ENCODE measurements around the gene MT3. TPM values are rescaled to one million over a fixed set of nuclear protein-coding genes. Genes with fewer than 3 reads are reported as not detected.
"Not testable (repeated sequence)": the region's sequence is repeated elsewhere in the genome, so short reads cannot be mapped to it uniquely, and the experiment has no call there.

The MT3 gene
- total RNA-seq, 6 experiments from 2014 or later: not detected

- no peak overlapping the region for H3K27ac Mint-ChIP-seq
- H3K36me3 Mint-ChIP-seq (ENCODE audit: low read depth): no peaks in the 10 kb centered on the region
- TF ChIP-seq CTCF (IDR thresholded peaks at IDR 0.05): no peak
- no peak for DNase-seq
- no peaks in the 10 kb centered on the region; the same call in none of the 2 replicates for H3K27me3 Mint-ChIP-seq (ENCODE audit: insufficient read depth)
- peaks cover 52% of the 10 kb centered on the region for H3K4me1 Mint-ChIP-seq (ENCODE audit: low read depth)
- no peak overlapping the region for H3K4me3 Mint-ChIP-seq
- no peaks in the 10 kb centered on the region for H3K9me3 Mint-ChIP-seq
Measured at GRCh38 chr16:56616608-56617211, 27.4 kb downstream of the MT3 start.

DNA sequence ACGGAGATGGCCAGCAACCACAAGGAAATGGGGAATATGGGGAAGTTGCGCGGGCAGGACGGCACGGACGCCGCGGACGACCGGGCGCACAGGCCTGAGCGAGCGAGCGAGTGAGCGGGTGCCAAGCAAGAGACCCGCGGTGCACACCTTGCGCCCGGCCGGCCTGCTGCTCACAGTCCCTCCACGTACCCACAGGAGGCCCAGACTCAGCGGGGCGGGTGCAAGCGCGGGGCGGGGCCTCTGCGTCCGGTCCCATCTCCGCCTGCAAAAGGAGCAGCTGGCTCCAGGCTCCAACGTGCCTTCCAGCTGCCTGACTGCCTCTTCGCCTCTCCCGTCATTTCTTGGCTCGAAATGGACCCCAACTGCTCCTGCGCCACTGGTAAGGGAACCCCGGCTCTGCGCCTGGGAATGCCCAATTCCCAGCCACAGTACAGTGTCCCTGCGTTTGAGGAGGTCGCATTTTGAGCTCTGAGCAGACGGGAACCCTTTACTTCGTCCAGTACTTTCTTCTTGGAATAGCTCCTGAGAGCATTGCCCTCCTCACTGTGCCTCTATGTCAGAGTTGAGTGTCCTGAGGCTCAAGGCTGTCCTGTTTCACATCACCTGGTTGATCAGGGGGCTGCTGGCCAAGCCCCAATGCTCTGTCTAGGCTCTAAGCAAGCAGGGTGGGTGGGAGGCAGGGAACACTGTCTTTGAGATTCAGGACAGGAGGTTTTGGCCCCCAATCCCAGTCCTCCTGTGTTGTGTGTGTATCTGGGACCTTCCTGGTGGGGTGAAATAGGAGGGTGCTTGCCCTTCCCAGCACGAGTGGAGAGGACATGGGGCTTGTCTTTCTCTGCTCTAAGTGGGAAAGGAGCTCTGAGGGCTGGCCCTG lies 28.1 kb downstream of the MT3 start:
- no peak for DNase-seq
- no peak for TF ChIP-seq CTCF (IDR thresholded peaks at IDR 0.05)
- no peaks in the 10 kb centered on the region for H3K9me3 Mint-ChIP-seq
- H3K27me3 Mint-ChIP-seq (ENCODE audit: insufficient read depth): no peaks in the 10 kb centered on the region; the same call in none of the 2 replicates
- H3K36me3 Mint-ChIP-seq (ENCODE audit: low read depth): no peaks in the 10 kb centered on the region
- peak overlapping the region; percentile 83 for H3K4me3 Mint-ChIP-seq
- peaks cover 47% of the 10 kb centered on the region for H3K4me1 Mint-ChIP-seq (ENCODE audit: low read depth)
- no peak overlapping the region; the same call in 1 of the 2 replicates for H3K27ac Mint-ChIP-seq

GRCh38 chr16:56618138-56618537 lies 28.8 kb downstream of the MT3 start:
- Mint-ChIP-seq H3K27me3 (ENCODE audit: insufficient read depth) (no peaks in the 10 kb centered on the region; the same call in none of the 2 replicates), H3K4me1 (ENCODE audit: low read depth) (peaks cover 41% of the 10 kb centered on the region), H3K4me3 (peak overlapping the region; percentile 83), H3K9me3 (no peaks in the 10 kb centered on the region), H3K36me3 (ENCODE audit: low read depth) (no peaks in the 10 kb centered on the region), H3K27ac (no peak overlapping the region; the same call in 1 of the 2 replicates)
- no peak for TF ChIP-seq CTCF (IDR thresholded peaks at IDR 0.05)
- no peak for DNase-seq

DNA sequence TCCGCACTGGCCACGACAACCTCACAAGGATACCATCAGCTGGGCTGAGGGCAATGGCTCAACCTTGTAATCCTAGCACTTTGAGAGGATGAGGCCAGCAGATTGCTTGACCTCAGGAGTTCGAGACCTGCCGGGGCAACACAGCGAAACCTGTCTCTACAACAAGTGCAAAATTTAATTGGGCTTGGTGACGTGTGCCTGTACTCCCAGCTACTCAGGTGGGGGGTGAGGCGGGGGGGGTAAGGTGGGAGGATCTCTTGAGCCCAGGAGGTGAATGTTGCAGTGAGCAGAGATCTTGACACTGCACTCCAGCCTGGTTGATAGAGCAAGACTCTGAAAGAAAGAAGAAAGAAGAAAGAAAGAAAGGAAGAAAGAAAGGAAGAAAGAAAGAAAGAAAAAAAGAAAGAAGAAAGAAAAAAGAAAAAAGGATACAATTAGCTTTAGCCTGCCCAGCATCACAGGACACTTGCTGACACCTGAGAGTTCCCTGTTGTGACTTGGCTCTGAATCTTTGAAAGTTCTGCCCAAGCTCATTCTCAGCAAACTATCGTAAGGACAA lies 31.1 kb downstream of the MT3 start:
- H3K4me3 Mint-ChIP-seq: no peak overlapping the region
- no peaks in the 10 kb centered on the region for H3K9me3 Mint-ChIP-seq
- no peaks in the 10 kb centered on the region for H3K36me3 Mint-ChIP-seq (ENCODE audit: low read depth)
- TF ChIP-seq CTCF (IDR thresholded peaks at IDR 0.05): no peak
- no peak overlapping the region for H3K27ac Mint-ChIP-seq
- H3K4me1 Mint-ChIP-seq (ENCODE audit: low read depth): peaks cover 25% of the 10 kb centered on the region
- DNase-seq: no peak
- H3K27me3 Mint-ChIP-seq (ENCODE audit: insufficient read depth): no peaks in the 10 kb centered on the region; the same call in none of the 2 replicates

DNA sequence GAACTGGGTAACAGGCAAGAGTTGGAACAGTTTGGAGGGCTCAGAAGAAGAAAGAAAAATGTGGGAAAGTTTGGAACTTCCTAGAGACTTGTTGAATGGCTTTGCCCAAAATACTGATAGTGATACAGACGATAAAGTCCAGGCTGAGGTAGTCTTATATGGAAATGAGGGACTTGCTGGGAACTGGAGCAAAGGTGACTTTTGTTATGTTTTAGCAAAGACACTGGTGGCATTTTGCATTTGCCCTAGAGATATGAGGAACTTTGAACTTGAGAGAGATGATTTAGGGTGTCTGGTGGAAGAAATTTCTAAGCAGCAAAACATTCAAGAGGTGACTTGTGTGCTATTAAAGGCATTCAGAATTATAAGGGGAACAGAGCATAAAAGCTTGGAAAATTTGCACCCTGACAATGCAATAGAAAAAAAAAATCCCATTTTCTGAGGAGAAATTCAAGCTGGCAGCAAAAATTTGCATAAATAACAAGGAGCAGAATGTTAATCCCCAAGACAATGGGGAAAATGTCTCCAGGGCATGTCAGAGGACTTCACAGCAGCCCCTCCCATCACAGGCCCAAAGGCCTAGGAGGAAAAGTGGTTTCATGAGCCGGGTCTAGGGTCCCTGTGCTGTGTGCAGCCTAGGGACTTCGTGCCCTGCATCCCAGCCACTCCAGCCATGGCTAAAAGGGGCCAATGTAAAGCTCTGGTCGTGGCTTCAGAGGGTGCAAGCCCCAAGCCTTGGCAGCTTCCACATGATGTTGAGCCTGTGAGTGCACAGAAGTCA lies 32.5 kb downstream of the MT3 start:
- DNase-seq; H3K27ac Mint-ChIP-seq; H3K9me3 Mint-ChIP-seq; H3K27me3 Mint-ChIP-seq (ENCODE audit: insufficient read depth); H3K4me3 Mint-ChIP-seq: not testable (repeated sequence)
- Mint-ChIP-seq H3K4me1 (ENCODE audit: low read depth) (peaks cover 32% of the 10 kb centered on the region), H3K36me3 (ENCODE audit: low read depth) (peaks cover 13% of the 10 kb centered on the region; the same call in 1 of the 2 replicates)

- not testable (repeated sequence) for DNase-seq; H3K4me3 Mint-ChIP-seq; H3K9me3 Mint-ChIP-seq; H3K27me3 Mint-ChIP-seq (ENCODE audit: insufficient read depth); H3K27ac Mint-ChIP-seq
- peaks cover 28% of the 10 kb centered on the region for H3K4me1 Mint-ChIP-seq (ENCODE audit: low read depth)
- H3K36me3 Mint-ChIP-seq (ENCODE audit: low read depth): peaks cover 18% of the 10 kb centered on the region; the same call in 1 of the 2 replicates
Measured at GRCh38 chr16:56623184-56623583, 33.9 kb downstream of the MT3 start.

All from HFFc6 (cell line).